ENCODE results near the gene ATP6V1G3.

ATP6V1G3 gene

DNA sequence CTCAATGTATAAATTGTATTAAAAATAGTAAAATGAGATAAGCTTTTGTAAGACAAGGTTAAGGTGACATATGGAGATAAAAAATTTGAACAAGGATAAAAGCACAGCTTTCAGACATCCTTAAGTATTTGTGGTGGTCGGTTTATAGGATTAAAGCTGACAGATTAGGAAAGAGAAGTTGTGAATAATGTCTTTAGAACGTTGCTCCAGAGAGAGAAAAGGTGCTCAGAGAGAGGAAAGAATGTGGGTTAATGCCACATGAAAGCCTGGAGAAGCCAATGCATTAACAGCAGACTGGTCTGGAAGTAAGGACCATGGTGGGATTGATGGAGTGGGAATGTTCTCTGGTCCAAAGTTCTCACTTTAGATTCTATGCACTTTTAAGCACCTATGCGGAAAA, 44.8 kb downstream of the ATP6V1G3 start:
- Histone ChIP-seq H3K36me3 (ENCODE audit: control insufficient read depth, insufficient read depth, low read length, severe bottlenecking) (no peaks in the 10 kb centered on the region), H3K4me1 (ENCODE audit: control insufficient read depth, insufficient read depth, low read length) (peaks cover 36% of the 10 kb centered on the region), H3K27me3 (replicated peaks; ENCODE audit: control insufficient read depth, insufficient read depth, low read length) (no peaks in the 10 kb centered on the region), H3K9ac (ENCODE audit: low read length) (no peak overlapping the region), H3K4me3 (ENCODE audit: low read length) (no peak overlapping the region), H3K9me3 (ENCODE audit: control insufficient read depth, low read length) (no peaks in the 10 kb centered on the region)
- DNase-seq (ENCODE audit: low read depth), result no peak

DNA sequence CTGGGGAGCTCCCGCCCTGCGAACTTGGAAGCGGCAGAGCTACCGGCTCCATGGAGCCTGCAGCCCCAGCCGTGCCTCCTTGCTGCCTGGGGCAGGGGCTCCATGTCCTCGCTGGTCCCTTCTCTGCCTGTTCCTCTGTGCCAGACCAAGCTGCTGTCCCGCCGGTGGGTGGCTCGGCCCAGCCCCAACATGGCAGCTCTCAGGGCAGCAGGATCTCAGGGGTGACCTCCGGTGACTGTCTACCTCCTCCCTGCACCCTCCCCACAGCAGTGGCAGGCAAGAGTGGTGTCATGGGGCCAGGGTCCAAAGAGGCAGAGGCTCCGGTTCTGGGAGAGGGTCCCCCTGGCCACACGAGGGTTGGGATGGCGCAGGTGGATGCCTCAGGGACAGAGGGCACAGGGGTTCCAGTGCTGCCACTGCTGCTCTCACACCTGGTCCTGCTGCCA, 45.8 kb downstream of the ATP6V1G3 start:
- Histone ChIP-seq H3K27me3 (replicated peaks; ENCODE audit: control insufficient read depth, insufficient read depth, low read length) (no peaks in the 10 kb centered on the region), H3K4me1 (ENCODE audit: control insufficient read depth, insufficient read depth, low read length) (peaks cover 36% of the 10 kb centered on the region), H3K9ac (ENCODE audit: low read length) (no peak overlapping the region), H3K4me3 (ENCODE audit: low read length) (no peak overlapping the region), H3K36me3 (ENCODE audit: control insufficient read depth, insufficient read depth, low read length, severe bottlenecking) (no peaks in the 10 kb centered on the region), H3K9me3 (ENCODE audit: control insufficient read depth, low read length) (no peaks in the 10 kb centered on the region)
- no peak for DNase-seq (ENCODE audit: low read depth)

DNA sequence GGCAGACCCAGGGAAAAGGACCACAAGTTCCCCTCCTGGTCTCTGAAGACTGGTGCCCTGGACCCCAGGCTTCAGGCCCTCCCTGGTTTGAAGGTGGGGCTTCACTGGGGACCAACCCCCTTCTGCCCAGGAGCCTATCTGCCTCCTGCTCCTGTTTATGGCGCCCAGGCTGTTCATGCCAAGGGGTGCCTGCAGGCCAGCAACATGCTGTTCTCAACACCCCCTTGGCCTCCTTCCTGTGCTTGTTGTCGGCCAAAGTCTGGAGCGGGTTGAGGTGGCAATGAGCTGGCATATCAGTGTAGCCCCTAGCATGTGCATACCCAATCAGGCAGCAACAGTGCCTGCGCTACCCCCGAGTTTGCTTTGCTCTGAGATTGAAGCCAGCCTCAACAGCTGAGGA, 46.3 kb downstream of the ATP6V1G3 start:
- no peaks in the 10 kb centered on the region for H3K36me3 ChIP-seq (ENCODE audit: control insufficient read depth, insufficient read depth, low read length, severe bottlenecking)
- no peak for DNase-seq (ENCODE audit: low read depth)
- no peaks in the 10 kb centered on the region for H3K27me3 ChIP-seq (replicated peaks; ENCODE audit: control insufficient read depth, insufficient read depth, low read length)
- peaks cover 36% of the 10 kb centered on the region for H3K4me1 ChIP-seq (ENCODE audit: control insufficient read depth, insufficient read depth, low read length)
- H3K4me3 ChIP-seq (ENCODE audit: low read length), result no peak overlapping the region
- no peak overlapping the region for H3K9ac ChIP-seq (ENCODE audit: low read length)
- no peaks in the 10 kb centered on the region for H3K9me3 ChIP-seq (ENCODE audit: control insufficient read depth, low read length)

DNA sequence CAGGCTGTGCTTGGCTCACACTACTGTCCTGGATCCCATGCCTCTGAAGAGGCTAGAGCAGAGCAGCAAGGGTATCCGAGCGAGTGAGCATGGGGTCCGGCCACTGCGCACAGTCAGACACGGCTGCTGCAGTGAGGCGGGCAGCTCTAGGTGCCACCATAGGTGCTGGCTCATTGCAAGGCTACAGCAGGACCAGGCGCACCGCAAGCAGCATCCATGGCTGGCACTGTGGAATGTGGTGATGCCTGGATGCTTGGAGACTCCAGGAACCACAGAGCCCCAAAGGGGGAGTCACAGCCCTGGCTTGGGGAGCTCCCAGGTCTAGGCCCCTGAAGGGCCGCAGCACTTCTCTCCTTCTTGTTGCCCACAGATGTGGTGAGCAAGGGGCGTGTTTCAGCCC, 47.2 kb downstream of the ATP6V1G3 start:
- Histone ChIP-seq H3K9me3 (ENCODE audit: control insufficient read depth, low read length) (no peaks in the 10 kb centered on the region), H3K4me3 (ENCODE audit: low read length) (no peak overlapping the region), H3K27me3 (replicated peaks; ENCODE audit: control insufficient read depth, insufficient read depth, low read length) (no peaks in the 10 kb centered on the region), H3K36me3 (ENCODE audit: control insufficient read depth, insufficient read depth, low read length, severe bottlenecking) (no peaks in the 10 kb centered on the region), H3K4me1 (ENCODE audit: control insufficient read depth, insufficient read depth, low read length) (peaks cover 36% of the 10 kb centered on the region), H3K9ac (ENCODE audit: low read length) (peak overlapping the region; percentile 43)
- no peak for DNase-seq (ENCODE audit: low read depth)

DNA sequence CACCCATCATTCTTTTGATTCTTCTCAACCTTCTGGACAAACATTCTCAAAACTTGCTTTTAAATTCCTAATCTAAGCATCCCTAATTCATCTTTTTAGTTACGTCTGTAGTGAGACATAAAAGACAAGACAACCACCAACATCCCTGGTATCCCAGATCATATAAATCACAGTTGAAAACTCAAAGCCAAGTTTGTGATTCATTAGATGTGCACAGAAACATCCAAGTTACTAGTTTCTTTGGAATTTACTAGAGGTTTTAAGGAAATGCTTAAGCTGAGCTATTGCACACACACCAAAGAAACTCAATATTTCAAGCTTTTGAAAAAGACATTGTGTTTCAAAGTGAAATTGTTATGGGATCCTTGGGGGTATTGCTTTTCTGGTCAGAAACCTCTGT, 47.6 kb downstream of the ATP6V1G3 start:
- H3K9me3 ChIP-seq (ENCODE audit: control insufficient read depth, low read length), result no peaks in the 10 kb centered on the region
- no peaks in the 10 kb centered on the region for H3K27me3 ChIP-seq (replicated peaks; ENCODE audit: control insufficient read depth, insufficient read depth, low read length)
- no peaks in the 10 kb centered on the region for H3K36me3 ChIP-seq (ENCODE audit: control insufficient read depth, insufficient read depth, low read length, severe bottlenecking)
- peaks cover 32% of the 10 kb centered on the region for H3K4me1 ChIP-seq (ENCODE audit: control insufficient read depth, insufficient read depth, low read length)
- H3K9ac ChIP-seq (ENCODE audit: low read length), result peak overlapping the region; percentile 43
- no peak overlapping the region for H3K4me3 ChIP-seq (ENCODE audit: low read length)
- DNase-seq (ENCODE audit: low read depth), result peak; percentile 73

DNA sequence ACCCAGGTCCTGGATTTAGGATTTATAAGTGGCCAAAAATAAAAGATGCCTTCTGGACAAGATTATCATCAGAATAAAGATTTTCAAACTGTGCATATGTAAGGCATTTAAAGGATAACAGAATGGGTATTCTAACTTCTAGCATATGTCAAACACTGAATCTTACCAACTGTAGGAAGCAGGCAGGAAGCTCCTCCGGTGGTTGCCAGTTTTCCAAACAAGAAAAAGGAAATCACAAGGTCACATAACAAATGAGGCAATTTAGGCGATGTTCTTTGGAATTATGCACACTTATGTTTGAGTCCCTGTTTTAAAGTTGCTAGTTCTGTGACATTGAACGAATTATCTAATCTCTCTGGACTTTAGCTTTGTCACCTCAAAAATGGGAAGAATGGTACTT, 48.9 kb downstream of the ATP6V1G3 start:
- H3K36me3 ChIP-seq (ENCODE audit: control insufficient read depth, insufficient read depth, low read length, severe bottlenecking), result no peaks in the 10 kb centered on the region
- DNase-seq (ENCODE audit: low read depth), result no peak

DNA sequence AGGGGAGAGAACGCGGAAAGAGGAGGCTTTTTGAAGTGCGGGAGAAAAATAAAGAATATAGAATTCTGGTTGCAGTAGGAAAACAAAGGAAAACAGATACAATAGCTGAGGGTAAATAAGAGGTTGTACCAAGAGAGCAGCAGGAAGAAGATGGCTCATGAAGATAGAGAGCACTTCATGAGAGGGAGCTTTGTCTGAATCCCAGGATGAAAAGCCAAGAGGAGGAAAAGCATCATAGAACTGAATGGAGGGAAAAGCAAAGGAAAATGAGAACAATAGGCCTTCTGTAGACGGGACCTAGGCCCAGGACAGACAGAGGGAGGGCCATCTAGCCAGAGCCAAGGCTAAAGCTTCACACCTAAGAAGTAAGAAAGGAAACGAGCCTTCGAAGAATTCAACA, 49.5 kb downstream of the ATP6V1G3 start:
- DNase-seq (ENCODE audit: low read depth), result no peak
- Histone ChIP-seq H3K4me3 (ENCODE audit: low read length) (no peak overlapping the region), H3K27me3 (replicated peaks; ENCODE audit: control insufficient read depth, insufficient read depth, low read length) (no peaks in the 10 kb centered on the region), H3K9ac (ENCODE audit: low read length) (no peak overlapping the region), H3K9me3 (ENCODE audit: control insufficient read depth, low read length) (no peaks in the 10 kb centered on the region), H3K36me3 (ENCODE audit: control insufficient read depth, insufficient read depth, low read length, severe bottlenecking) (no peaks in the 10 kb centered on the region), H3K4me1 (ENCODE audit: control insufficient read depth, insufficient read depth, low read length) (peaks cover 21% of the 10 kb centered on the region)

More for the DNA sequence above, 48.9 kb downstream of the ATP6V1G3 start:
- Histone ChIP-seq H3K27me3 (replicated peaks; ENCODE audit: control insufficient read depth, insufficient read depth, low read length) (no peaks in the 10 kb centered on the region), H3K4me1 (ENCODE audit: control insufficient read depth, insufficient read depth, low read length) (peaks cover 26% of the 10 kb centered on the region), H3K9ac (ENCODE audit: low read length) (no peak overlapping the region), H3K9me3 (ENCODE audit: control insufficient read depth, low read length) (no peaks in the 10 kb centered on the region), H3K4me3 (ENCODE audit: low read length) (no peak overlapping the region)

DNA sequence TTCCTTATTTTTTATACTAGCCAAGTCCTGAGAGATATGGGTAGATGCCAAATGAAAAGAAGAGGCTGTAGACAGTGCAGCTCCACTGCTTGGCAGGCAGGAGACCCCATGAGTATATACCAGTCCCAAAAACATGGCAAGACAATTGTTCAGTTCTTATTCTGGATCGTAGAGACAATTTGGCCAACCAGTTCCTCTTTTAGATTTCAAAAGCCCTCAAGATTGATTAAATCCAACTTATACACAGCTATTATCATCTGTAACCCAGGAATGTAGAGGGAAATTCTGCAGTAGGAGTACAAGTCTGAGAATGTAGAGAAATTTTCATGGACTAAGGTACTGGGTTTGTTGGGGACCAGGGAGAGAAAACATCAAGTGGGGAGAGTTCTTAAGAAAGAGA, 50.3 kb downstream of the ATP6V1G3 start:
- Histone ChIP-seq H3K9me3 (ENCODE audit: control insufficient read depth, low read length) (no peaks in the 10 kb centered on the region), H3K36me3 (ENCODE audit: control insufficient read depth, insufficient read depth, low read length, severe bottlenecking) (no peaks in the 10 kb centered on the region), H3K4me1 (ENCODE audit: control insufficient read depth, insufficient read depth, low read length) (peaks cover 16% of the 10 kb centered on the region), H3K27me3 (replicated peaks; ENCODE audit: control insufficient read depth, insufficient read depth, low read length) (no peaks in the 10 kb centered on the region), H3K4me3 (ENCODE audit: low read length) (no peak overlapping the region), H3K9ac (ENCODE audit: low read length) (no peak overlapping the region)
- DNase-seq (ENCODE audit: low read depth), result no peak

DNA sequence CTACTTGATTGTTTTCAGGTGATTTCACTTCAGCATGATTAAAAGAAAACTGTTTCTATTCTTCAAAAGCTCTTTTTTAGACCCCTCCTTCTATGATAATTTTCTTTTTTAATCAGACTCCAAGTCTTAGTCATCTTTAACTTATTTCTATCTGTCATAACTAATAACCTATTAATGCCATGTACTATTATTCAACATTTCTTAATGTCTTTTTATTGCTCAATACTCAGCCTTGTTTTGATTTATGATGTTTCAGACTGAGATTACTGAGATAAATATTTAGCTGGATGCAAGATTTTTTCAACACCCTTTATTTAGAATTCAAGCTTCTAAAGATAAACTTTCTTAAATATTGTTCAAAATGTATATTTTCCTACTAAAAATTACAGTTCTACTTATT, 53.6 kb downstream of the ATP6V1G3 start:
- H3K9me3 ChIP-seq (ENCODE audit: control insufficient read depth, low read length), result no peaks in the 10 kb centered on the region
- H3K4me1 ChIP-seq (ENCODE audit: control insufficient read depth, insufficient read depth, low read length), result peaks cover 7% of the 10 kb centered on the region
- no peak for DNase-seq (ENCODE audit: low read depth)
- no peaks in the 10 kb centered on the region for H3K36me3 ChIP-seq (ENCODE audit: control insufficient read depth, insufficient read depth, low read length, severe bottlenecking)
- no peak overlapping the region for H3K9ac ChIP-seq (ENCODE audit: low read length)
- H3K27me3 ChIP-seq (replicated peaks; ENCODE audit: control insufficient read depth, insufficient read depth, low read length), result no peaks in the 10 kb centered on the region
- no peak overlapping the region for H3K4me3 ChIP-seq (ENCODE audit: low read length)

DNA sequence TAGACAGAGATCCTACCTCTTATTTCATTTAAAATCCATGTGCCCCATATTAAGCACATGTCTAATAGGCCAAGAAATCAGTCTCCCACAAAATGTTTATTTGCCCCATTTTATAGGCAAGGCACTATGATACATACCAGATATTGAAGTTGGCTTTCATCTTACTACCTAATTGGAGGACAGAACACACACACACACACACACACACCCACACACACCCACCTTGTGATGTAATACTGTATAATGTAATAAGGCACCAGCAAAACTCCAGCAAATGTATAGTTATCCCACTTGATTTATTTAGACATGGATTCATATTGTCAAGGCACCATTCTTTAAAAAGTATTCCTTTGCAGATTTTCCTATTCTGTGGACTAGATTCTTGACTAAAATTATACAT, 56.8 kb downstream of the ATP6V1G3 start:
- DNase-seq (ENCODE audit: low read depth), result no peak
- peaks cover 3% of the 10 kb centered on the region for H3K9me3 ChIP-seq (ENCODE audit: control insufficient read depth, low read length)
- H3K27me3 ChIP-seq (replicated peaks; ENCODE audit: control insufficient read depth, insufficient read depth, low read length), result no peaks in the 10 kb centered on the region
- H3K4me1 ChIP-seq (ENCODE audit: control insufficient read depth, insufficient read depth, low read length), result peaks cover 7% of the 10 kb centered on the region
- no peak overlapping the region for H3K4me3 ChIP-seq (ENCODE audit: low read length)
- no peaks in the 10 kb centered on the region for H3K36me3 ChIP-seq (ENCODE audit: control insufficient read depth, insufficient read depth, low read length, severe bottlenecking)
- H3K9ac ChIP-seq (ENCODE audit: low read length), result no peak overlapping the region

DNA sequence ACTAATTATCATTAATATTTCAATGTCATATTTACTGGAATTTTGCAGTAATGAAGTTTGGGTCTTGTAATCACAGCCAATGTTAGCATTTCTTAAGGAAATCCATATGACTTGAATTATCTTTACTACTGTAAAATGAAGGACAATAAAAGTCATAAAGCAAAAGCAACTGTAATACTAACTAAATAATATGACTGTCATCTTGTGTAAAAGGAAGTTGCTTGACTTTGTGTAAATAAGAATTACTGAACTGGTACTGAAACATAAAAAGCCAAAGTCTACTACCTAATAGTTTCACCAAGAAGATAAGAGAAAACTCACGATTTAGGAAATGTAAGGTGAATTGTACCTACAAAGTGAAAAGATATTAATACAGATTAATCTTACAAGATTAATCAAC, 57.5 kb downstream of the ATP6V1G3 start:
- H3K9me3 ChIP-seq (ENCODE audit: control insufficient read depth, low read length), result peaks cover 3% of the 10 kb centered on the region
- DNase-seq (ENCODE audit: low read depth), result no peak
- H3K4me3 ChIP-seq (ENCODE audit: low read length), result no peak overlapping the region
- no peak overlapping the region for H3K9ac ChIP-seq (ENCODE audit: low read length)
- H3K36me3 ChIP-seq (ENCODE audit: control insufficient read depth, insufficient read depth, low read length, severe bottlenecking), result no peaks in the 10 kb centered on the region
- peaks cover 7% of the 10 kb centered on the region for H3K4me1 ChIP-seq (ENCODE audit: control insufficient read depth, insufficient read depth, low read length)
- no peaks in the 10 kb centered on the region for H3K27me3 ChIP-seq (replicated peaks; ENCODE audit: control insufficient read depth, insufficient read depth, low read length)

DNA sequence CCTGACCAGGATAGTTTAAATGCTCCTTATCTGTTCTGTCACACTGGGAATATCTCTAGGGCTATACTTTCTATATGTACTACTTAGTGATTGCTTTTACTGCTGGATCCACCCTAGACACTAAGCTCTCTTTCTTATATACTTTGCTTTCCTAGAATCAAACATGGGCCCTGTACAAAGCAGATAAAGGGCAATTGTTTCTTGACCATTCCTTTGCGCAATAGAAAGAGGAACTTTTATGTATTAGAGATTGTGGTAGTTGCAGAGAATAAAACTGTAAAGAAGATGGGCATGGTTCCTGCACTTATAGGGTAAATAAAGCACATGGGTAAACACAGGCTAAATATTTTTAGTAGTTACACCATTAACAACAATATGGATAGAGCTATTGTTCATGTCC, 58.8 kb downstream of the ATP6V1G3 start:
- no peak for DNase-seq (ENCODE audit: low read depth)
- Histone ChIP-seq H3K4me1 (ENCODE audit: control insufficient read depth, insufficient read depth, low read length) (no peaks in the 10 kb centered on the region), H3K4me3 (ENCODE audit: low read length) (no peak overlapping the region), H3K27me3 (replicated peaks; ENCODE audit: control insufficient read depth, insufficient read depth, low read length) (no peaks in the 10 kb centered on the region), H3K9ac (ENCODE audit: low read length) (no peak overlapping the region), H3K9me3 (ENCODE audit: control insufficient read depth, low read length) (peaks cover 3% of the 10 kb centered on the region), H3K36me3 (ENCODE audit: control insufficient read depth, insufficient read depth, low read length, severe bottlenecking) (no peaks in the 10 kb centered on the region)
